Stimulated activated CD4-positive, alpha-beta T cell treated with anti-CD3 and anti-CD28 coated beads, Interleukin-12 subunit alpha, Interleukin-12 subunit beta, amount 100 ng/mL, for 24 hours (primary cell): ENCODE results near the gene TUBGCP6.

Source experiments
- DNase-seq, 2 experiments: peaks; one replicate each; pipeline ENCODE4 v3.0.0-alpha.2; 2020; ENCODE audit warnings: low read depth in 2 of 2

TUBGCP6 gene

GRCh38 chr22:50262973-50263617 is 18.3 kb upstream of the TUBGCP6 start:
- DNase-seq, result no peak

DNA sequence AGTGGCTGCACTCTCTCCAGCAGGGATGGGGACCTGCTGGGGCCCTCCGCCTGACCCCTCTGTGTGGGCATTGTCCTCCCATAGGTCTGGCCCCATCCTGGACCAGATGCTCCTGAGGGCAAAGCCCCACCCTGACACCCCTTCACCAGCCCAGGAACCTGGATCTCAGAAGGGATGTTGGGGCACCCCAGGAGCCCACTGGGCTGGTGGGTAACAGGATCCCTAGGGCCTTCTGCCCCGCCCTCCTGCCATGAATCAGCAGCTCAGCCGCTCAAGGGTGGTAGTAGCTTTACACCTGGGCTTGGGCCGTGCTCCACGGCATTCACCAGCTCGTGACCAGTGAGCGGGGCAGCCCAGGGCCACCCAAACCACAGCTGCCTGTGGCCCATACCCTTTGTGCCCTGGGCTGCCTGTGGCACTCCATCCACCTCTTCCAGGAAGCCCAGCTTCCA is 17.7 kb upstream of the TUBGCP6 start:
- DNase-seq, result no peak

GRCh38 chr22:50261615-50262459 is 17.0 kb upstream of the TUBGCP6 start, which contains the start of gene MAPK12:
MAPK12 (minus strand) TSS chr22:50261683; CDS start chr22:50261509, 174 bp downstream.
- DNase-seq, result no peak

GRCh38 chr22:50260801-50261614 is 16.2 kb upstream of the TUBGCP6 start:
- DNase-seq, result no peak

DNA sequence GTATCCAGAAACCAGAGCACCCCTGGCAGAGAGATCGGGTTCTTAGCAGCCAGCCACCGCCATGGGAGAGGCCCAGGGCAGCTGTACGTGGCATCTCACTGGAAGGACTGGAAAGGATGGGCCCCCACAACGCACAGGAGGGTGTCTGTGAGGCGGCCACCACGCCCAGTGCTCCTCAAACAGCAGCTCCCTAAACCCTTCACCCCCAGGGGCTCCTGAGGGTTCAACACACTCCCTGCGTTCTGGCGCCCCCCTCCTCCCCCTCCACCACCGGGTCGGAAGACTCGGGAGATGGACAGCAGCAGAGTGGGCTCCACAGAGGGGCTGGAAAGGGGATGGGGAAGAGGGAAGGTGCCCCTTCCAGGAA is 15.6 kb upstream of the TUBGCP6 start:
- no peak for DNase-seq

DNA sequence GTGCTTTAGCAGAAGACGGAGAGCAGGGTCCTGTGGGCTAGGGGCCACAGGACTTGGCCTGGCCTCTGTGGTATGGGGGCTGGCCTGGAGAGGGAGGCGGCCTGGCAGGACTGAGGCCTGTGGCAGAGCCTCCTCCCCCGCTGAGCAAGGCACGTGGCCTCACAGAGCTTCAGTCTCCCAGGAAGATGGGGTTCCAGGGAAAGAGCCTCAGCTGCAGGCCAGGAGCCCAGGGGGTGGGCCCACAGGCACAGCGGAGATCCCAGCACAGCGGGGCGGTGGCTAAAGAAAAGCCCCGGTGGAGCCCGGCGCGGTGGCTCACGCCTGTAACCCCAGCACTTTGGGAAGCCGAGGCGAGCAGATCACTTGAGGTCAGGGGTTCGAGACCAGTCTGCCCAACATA is 14.5 kb upstream of the TUBGCP6 start:
- no peak for DNase-seq

DNA sequence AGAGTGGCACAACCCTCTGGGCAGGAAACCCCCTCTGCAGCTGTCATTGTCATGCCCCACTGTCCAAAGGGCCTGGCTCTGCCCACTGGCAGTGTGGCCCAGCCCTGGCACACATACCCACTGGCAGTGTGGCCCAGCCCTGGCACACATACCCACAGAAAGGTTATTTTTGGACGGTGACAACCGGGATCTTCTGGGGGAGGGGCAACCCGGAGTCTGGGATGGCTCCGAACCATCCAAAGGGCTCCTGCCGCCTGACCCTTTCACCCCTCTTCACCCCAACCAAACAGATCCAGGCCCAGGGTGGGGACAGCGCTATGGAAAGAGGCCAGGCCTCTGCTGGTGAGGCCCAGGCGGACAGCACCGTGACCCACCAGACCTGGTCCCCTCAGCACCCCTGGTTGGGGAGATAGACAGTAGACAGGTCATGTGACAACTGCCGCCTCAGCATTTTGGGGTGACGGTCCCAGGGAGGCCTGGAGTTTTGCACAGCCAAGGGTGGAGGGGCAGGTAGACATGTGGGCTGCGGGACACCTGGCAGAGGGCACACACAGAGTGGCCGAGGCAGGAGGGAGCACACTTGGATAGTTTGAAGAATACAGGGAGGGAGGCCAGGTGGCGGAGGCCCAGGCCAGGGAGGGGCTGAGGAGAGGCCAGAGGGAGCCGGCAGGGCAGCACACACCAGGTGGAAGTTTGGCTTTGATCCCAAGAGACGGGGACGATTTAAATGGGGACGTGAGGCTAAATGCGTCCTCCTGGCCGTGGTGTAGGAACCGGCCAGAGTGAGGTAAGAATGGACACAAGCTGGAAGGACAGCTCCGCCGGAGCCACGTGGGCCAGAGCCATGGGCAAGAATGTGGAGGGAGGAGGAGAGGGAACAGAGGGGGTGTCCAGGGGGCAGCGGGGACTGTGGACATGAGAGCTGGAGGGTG is 13.8 kb upstream of the TUBGCP6 start:
- no peak for DNase-seq

DNA sequence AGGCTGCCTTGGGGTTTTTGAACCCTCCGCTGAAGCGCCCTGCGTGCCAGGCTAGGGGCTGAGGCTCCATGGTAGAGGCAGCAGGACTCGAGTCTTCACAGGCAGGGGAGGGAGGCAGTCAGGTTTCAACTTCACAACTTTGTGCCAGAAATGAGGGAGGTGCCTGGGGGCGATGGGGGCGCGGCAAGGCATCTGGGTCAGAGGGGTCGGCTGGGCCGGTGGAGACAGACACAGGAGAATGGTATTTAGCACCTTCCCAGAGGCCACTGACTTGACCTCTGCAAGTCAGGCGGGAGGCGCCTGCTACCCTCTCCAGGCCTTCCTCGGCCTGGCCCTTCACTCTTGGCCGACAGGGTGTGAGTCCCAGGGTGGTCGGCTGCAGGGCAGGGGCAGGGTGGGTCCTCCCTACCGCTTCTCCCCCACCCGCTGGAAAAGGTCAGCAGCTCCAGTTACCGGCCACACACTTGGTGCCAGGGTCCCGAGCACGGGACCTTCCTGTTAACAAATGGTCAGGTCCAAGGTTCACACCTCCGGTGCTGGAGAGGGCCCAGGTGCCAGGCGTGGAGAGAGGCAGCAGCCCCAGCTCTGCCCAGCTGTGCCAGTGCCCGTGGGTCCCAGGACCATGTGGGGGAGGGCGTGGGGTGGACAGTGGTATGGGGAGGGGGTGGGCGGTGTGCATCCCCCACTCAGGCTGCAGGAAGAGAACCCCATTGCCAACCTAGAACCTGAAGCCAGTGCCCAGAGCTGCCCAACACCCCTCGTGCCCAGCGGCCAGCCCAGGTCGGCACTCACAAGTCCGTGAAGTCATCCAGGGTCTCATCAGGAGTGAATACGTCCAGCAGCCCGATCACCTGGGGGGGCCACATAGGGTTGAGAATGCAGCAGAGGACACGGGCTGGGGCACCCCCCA is 12.9 kb upstream of the TUBGCP6 start:
- no peak for DNase-seq

GRCh38 chr22:50257041-50257440 is 12.2 kb upstream of the TUBGCP6 start:
- no peak for DNase-seq

DNA sequence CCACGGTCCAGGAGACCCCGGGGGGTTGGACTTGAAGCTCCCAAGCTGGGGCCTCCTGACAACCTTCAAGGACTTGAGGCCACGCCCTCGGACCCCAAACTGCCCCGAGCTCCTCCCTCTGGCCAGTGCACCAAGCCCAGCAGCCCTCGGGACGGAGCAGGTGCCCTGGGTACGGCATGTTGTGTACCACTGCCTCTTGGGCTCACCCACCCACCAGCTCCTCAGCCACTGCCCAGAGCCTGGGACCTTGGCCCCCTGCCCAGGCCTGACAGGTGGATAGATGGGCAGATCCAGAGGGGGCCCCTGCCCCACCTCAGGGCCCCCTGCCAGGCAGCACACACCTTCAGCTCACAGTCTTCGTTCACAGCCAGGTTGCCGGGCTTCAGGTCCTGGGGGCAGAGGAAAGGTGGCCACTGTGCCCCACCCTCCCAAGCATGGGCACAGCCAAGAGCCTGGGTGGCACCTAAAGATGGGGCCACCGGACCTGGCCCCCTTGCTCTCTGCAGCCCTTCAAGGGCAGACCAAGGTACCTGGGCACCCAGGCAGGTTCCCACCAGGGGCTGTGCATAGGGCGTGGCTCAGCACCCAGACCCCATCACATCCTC is 11.5 kb upstream of the TUBGCP6 start:
- DNase-seq, result no peak

DNA sequence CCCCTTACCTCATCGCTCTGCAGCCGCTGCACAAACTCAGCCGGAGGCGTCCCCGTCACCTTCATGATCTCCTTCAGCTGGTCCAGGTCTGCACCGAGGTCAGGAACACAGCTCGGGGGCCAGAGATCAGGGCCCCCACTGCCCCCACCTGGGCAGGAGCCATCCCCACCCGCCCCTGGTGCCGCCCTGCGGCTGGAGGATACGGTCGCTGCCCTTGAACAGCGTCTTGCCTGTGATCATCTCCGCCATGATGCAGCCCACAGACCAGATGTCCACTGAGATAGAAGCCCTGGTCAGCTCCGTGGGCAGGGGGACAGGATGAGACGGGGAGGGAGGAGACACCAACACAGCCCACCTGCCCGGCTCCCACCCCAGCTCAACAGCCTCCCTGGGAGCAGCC is 10.8 kb upstream of the TUBGCP6 start:
- no peak for DNase-seq

- DNase-seq, result no peak
These were observed 10.3 kb upstream of the TUBGCP6 start for GRCh38 chr22:50255099-50255498.

GRCh38 chr22:50253941-50254340 is 9.1 kb upstream of the TUBGCP6 start:
- no peak for DNase-seq

DNA sequence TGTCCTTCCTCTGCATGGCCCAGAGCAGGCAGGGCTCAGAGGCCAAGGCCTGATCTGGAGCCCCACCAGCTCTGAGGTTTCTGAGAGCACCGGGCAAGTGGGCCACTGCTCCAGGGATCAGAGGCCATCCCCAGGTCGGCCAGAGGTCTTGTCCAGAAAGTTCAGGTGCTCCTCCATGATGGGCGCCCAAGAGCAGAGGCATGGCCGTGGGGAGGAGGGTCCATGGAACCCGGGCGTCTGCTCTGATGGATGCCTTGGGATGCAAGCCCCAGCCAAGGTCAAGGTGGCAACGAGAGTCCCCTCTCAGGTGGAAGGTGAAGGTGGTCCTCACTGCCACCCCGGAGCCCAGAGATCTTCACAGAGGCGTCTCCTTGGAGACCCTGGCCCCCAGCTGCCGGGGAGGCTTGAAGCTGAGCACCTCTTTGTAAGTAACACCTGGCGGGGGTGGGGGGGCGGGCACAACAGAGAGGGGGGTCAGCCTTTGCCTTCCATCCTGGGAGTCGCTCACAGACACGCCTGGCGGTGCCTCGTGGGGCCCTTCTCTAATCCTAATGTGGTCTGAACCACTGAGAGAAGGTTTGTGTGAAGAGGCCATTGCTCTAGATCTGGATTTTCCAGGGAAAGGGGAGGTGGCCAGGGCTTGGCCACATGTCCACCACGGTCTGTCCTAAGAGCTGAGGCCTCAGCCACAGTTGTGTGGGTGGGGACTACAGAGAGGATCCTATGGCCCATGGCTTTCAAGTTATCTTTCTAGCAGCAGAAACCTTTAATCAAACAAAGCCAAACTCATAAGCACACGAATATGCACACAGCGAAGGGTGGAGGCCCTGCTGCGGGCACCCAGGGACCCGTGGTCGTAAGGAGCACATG is 8.5 kb upstream of the TUBGCP6 start:
- no peak for DNase-seq

DNA sequence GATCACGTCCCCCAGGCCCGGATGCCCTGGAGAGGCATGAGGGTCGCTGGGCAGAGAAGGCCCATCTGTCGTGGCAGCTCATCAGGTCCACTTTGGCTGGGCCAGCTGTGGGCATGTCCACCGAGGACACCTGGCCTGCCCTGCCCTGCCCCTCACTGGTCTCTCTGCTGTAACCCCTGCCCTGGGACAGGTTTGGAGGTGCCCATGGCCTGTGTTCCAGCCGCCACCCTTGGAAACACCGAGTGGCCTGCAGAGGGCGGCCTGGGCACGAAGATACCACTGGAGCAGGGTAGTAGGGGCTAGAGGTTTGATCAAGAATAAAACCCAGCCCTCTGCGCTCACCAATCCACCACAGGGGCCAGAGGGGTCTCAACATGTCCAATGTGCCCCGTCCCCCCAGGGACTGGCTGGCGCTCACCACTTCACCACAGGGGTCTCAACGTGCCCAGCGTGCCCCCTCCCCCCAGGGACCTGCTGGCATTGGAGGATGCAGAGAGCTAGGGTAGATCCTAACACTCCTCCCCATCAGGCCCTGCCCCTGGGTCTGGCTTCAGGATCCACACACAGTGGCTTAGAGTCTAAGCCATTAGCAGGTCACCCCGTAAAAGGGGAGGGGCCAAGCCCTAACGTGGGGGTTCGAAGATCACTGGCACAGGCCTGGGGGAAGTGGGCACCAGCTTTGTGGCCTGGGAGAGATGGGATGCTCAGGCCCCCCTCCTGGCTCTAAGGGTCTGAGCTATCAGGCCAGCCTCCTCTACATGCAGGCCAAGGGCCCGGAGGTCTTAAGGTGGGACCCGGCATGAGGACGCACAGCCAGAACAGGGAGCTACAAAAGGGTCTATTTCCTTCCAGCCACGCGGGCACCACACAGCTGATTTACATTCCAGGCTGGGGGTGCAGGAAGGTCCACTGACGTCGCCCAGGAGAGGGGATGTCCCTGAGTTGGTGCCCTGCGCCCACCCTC is 7.5 kb upstream of the TUBGCP6 start:
- DNase-seq, result peak in 1 of 2 experiments; percentile 57

DNA sequence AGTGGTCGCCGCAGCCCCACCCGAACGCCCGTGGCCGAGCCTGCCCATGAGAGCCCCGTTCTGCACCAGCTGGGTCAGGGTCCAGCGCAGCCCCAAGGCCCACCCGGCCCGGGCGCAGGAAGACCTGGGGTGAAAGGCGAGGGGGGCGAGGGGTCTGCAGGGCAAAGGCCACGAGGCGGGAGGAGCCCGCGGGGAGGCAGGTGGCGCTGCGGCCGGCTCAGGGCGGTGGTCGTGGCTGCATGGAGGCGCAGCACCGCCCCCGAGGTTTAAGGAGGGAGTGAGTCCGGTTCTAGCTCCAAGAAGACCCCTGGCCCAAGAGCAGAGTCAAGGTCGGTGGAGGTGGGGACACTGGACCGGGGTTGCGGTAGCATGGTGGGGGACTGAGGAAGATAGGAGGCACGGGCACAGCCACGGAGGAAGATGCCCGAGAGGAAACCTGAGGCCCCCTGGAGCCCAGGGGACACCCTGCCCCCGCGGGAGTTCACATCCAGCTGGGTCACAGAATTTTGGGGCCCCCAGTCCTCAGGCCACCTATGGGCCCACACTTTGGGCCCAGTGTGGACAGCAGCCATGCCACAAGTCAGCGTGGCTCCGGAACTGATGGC is 6.8 kb upstream of the TUBGCP6 start:
- no peak for DNase-seq
